Panc1 (cell line): ENCODE results near the gene GABRG3. TPM values are rescaled to one million over a fixed set of nuclear protein-coding genes. Genes with fewer than 3 reads are reported as not detected.

Experiments
- ATAC-seq: fragments of 200-7000 bp; cut with Tn5 transposase; 2 replicates; pipeline ENCODE4 v1.9.1; 2020; ENCODE audit warnings: mild to moderate bottlenecking, moderate library complexity
- BruUV-seq: library from RNA; stranded (reverse); fragments of 400-500 nt; replicated peaks from 2 replicates; lab custom pipeline; 2021; lab: Mats Ljungman, UMichigan
- CTCF ChIA-PET: fragments of 300-600 bp; sonication (Branson Sonifier 250); formaldehyde crosslinking; loops from one replicate; lab custom pipeline; 2022; ENCODE audit warnings: antibody characterized with exemption; lab: Charles Lee
- POLR2A ChIA-PET: fragments of 300-600 bp; sonication (Branson Sonifier 250); formaldehyde crosslinking; loops from one replicate; lab custom pipeline; 2022; ENCODE audit warnings: antibody characterized with exemption; lab: Charles Lee
- DNase-seq: peaks from one replicate; pipeline ENCODE4 v3.0.0-alpha.2; 2010; ENCODE audit warnings: low read depth, low spot score
- H3K27ac ChIP-seq: 2 replicates; pipeline ENCODE4 v1.5.1; 2011; ENCODE audit warnings: mild to moderate bottlenecking, low read length, inconsistent platforms
- H3K27me3 ChIP-seq: fragments of 200-500 bp; sonication (Bioruptor generic); 2 replicates; pipeline ENCODE4 v1.6.0; 2014; ENCODE audit warnings: low read length, inconsistent platforms; ENCODE audit not compliant: control insufficient read depth, insufficient read depth
- H3K36me3 ChIP-seq: fragments of 200-500 bp; sonication (Bioruptor generic); 2 replicates; pipeline ENCODE4 v1.5.1; 2014; ENCODE audit warnings: inconsistent platforms, mild to moderate bottlenecking, low read length, moderate library complexity; ENCODE audit not compliant: control insufficient read depth, insufficient read depth
- H3K4me1 ChIP-seq: 2 replicates; pipeline ENCODE4 v1.5.1; 2011; ENCODE audit warnings: inconsistent platforms, mild to moderate bottlenecking, low read length, moderate library complexity; ENCODE audit not compliant: control insufficient read depth, insufficient read depth
- H3K4me3 ChIP-seq, 2 experiments: 2 replicates each; pipeline ENCODE4 v1.5.1; 2011 to 2012; ENCODE audit warnings: low read depth in 2 of 2, low read length in 2 of 2, mild to moderate bottlenecking in 2 of 2, inconsistent platforms in 1 of 2, moderate library complexity in 1 of 2
- H3K9me3 ChIP-seq: fragments of 200-500 bp; sonication (Bioruptor generic); 2 replicates; pipeline ENCODE4 v1.5.1; 2014; ENCODE audit warnings: low read depth, mild to moderate bottlenecking, inconsistent platforms, low read length, moderate library complexity; ENCODE audit not compliant: control insufficient read depth, insufficient read depth
- CTCF ChIP-seq: fragments of 450-650 bp; IDR thresholded peaks from 2 replicates; pipeline ENCODE4 v1.5.1; 2017; ENCODE audit warnings: mild to moderate bottlenecking
- POLR2AphosphoS5 ChIP-seq: IDR thresholded peaks from 2 replicates; pipeline ENCODE4 v1.6.1; 2012; ENCODE audit warnings: mild to moderate bottlenecking, low read depth, low read length, moderate library complexity
- REST ChIP-seq, 2 experiments: IDR thresholded peaks; 2 replicates each; pipeline ENCODE4 v1.6.1; 2011 to 2012; ENCODE audit warnings: low read depth in 2 of 2, control low read depth in 1 of 2, low read length in 1 of 2, mild to moderate bottlenecking in 1 of 2, moderate library complexity in 1 of 2; ENCODE audit not compliant: insufficient read depth in 1 of 2
- SIN3A ChIP-seq: IDR thresholded peaks from 2 replicates; pipeline ENCODE4 v1.6.1; 2012; ENCODE audit warnings: low read depth, mild to moderate bottlenecking, low read length, moderate library complexity, borderline replicate concordance; ENCODE audit not compliant: insufficient read depth
- TCF7L2 ChIP-seq: IDR thresholded peaks from 2 replicates; pipeline ENCODE4 v1.6.1; 2011; ENCODE audit warnings: mild to moderate bottlenecking, low read depth, low read length, inconsistent platforms
- in situ Hi-C: cut with HindIII; loops from 2 replicates; pipeline ENCODE4 v1.10.0; 2016; ENCODE audit warnings: low sequenced_read_pairs, low pct_unique_long_range_greater_than_20kb
- intact Hi-C: fragments of 100-400 bp; cut with micrococcal nuclease; formaldehyde crosslinking; loops from one replicate; pipeline ENCODE4 v1.10.0; 2022; ENCODE audit not compliant: unreplicated experiment
- total RNA-seq: library from RNA; stranded (reverse); gene quantifications from one replicate; pipeline ENCODE4 v1.2.1, GENCODE V29; 2021; ENCODE audit not compliant: unreplicated experiment

The GABRG3 gene
- total RNA-seq, 1 experiment from 2014 or later = not detected

- no peak overlapping the region for H3K4me3 ChIP-seq
- BruUV-seq = no TSS peak
- H3K4me1 ChIP-seq = no peaks in the 10 kb centered on the region
- no peaks in the 10 kb centered on the region for H3K36me3 ChIP-seq
- POLR2A ChIA-PET = no interaction called here
- CTCF ChIA-PET = no interaction called here
- H3K27me3 ChIP-seq = no peaks in the 10 kb centered on the region
- TF ChIP-seq TCF7L2 (no peak), REST (IDR thresholded peaks at IDR 0.05; ENCODE audit: insufficient read depth in 1 of 2, low read depth in 2 of 2, low read length in 1 of 2) (no peak), POLR2AphosphoS5 (no peak), SIN3A (no peak), CTCF (no peak)
- H3K27ac ChIP-seq = no peak overlapping the region
- in situ Hi-C loops = no loop called here
- DNase-seq (no peak), ATAC-seq (no peak)
- H3K9me3 ChIP-seq = no peaks in the 10 kb centered on the region
- intact Hi-C loops = no loop called here
Observed at GRCh38 chr15:27241943-27242342, 271.0 kb downstream of the GABRG3 start.

- Histone ChIP-seq H3K4me1 (no peaks in the 10 kb centered on the region), H3K9me3 (no peaks in the 10 kb centered on the region), H3K27me3 (no peaks in the 10 kb centered on the region), H3K27ac (no peak overlapping the region), H3K4me3 (no peak overlapping the region), H3K36me3 (no peaks in the 10 kb centered on the region)
- ChIA-PET POLR2A (no interaction called here), CTCF (no interaction called here)
- in situ Hi-C loops = no loop called here
- intact Hi-C loops = no loop called here
- ATAC-seq (no peak), DNase-seq (no peak)
- TF ChIP-seq CTCF (no peak), REST (IDR thresholded peaks at IDR 0.05; ENCODE audit: insufficient read depth in 1 of 2, low read depth in 2 of 2, low read length in 1 of 2) (no peak), TCF7L2 (no peak), SIN3A (no peak), POLR2AphosphoS5 (no peak)
- BruUV-seq = no TSS peak
Observed at GRCh38 chr15:27244047-27244446, 273.1 kb downstream of the GABRG3 start.
